ENCODE measurements around the gene CDKN1B.

GRCh38 chr12:12731785-12732184 lies 14.6 kb downstream of the CDKN1B start:
- TF ChIP-seq CTCF (IDR thresholded peaks at IDR 0.05) (no peak), POLR2A (IDR thresholded peaks at IDR 0.05) (no peak)
